ENCODE results near the gene SAP130. TPM values are rescaled to one million over a fixed set of nuclear protein-coding genes. Genes with fewer than 3 reads are reported as not detected.

SAP130 gene
- total and polyA plus RNA-seq, 8 donors = 19.1 to 27.7 (median 24.1) TPM

DNA sequence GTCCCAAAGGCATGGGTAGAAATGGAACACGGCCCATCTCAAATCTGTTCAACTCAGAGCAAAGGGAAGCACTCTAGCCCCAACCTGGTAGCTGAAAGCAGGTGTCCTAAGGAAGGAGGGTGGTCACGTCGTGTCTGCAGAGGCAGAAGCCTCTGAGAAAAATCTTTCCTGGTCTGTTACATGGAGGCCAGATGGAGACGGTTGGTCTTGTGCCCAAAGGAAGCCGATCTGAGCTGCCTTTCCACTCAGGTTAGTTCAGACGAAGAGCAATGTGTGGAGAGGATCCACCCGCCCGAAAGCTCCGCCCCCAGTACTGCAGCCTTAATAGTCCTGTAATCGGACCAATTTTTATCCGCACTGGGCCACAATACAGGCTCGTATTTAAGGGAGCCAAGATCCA lies 87.2 kb downstream of the SAP130 start:
- no peak for ATAC-seq
- no peak overlapping the region for H3K4me3 ChIP-seq
- H3K4me1 ChIP-seq = no peaks in the 10 kb centered on the region
- peaks cover 0 to 54% of the 10 kb centered on the region in 2 donors for H3K36me3 ChIP-seq
- no peak for DNase-seq
- no peaks in the 10 kb centered on the region for H3K9me3 ChIP-seq
- intact Hi-C loops (cut with DNase I) = no loop called here
- no peak overlapping the region for H3K27ac ChIP-seq
- TF ChIP-seq, protein P1, sequence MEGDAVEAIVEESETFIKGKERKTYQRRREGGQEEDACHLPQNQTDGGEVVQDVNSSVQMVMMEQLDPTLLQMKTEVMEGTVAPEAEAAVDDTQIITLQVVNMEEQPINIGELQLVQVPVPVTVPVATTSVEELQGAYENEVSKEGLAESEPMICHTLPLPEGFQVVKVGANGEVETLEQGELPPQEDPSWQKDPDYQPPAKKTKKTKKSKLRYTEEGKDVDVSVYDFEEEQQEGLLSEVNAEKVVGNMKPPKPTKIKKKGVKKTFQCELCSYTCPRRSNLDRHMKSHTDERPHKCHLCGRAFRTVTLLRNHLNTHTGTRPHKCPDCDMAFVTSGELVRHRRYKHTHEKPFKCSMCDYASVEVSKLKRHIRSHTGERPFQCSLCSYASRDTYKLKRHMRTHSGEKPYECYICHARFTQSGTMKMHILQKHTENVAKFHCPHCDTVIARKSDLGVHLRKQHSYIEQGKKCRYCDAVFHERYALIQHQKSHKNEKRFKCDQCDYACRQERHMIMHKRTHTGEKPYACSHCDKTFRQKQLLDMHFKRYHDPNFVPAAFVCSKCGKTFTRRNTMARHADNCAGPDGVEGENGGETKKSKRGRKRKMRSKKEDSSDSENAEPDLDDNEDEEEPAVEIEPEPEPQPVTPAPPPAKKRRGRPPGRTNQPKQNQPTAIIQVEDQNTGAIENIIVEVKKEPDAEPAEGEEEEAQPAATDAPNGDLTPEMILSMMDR (IDR thresholded peaks at IDR 0.05) = no peak
- H3K27me3 ChIP-seq = no peaks in the 10 kb centered on the region

DNA sequence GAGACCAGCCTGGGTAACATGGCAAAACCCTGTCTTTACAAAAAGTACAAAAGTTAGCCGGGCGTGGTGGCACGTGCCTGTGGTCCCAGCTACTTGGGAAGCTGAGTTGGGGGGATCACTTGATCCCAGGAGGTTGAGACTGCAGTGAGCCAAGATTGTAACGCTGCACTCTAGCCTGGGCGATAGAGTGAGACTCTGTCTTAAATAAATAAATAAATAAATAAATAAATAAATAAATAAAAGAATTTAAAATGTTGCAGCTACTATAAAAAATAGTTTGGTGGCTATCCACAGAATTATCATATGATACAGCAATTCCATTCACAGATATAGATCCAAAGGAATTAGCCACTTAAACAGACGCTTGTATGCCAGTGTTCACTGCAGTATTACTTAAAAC lies 92.5 kb downstream of the SAP130 start:
- Histone ChIP-seq H3K36me3 (peaks cover 0 to 1% of the 10 kb centered on the region in 2 donors), H3K4me3 (no peak overlapping the region), H3K4me1 (no peaks in the 10 kb centered on the region), H3K9me3 (no peaks in the 10 kb centered on the region), H3K27ac (no peak overlapping the region), H3K27me3 (no peaks in the 10 kb centered on the region)
- TF ChIP-seq, protein P1 (IDR thresholded peaks at IDR 0.05) = no peak
- intact Hi-C loops (cut with DNase I) = no loop called here
- DNase-seq (no peak), ATAC-seq (no peak)

DNA sequence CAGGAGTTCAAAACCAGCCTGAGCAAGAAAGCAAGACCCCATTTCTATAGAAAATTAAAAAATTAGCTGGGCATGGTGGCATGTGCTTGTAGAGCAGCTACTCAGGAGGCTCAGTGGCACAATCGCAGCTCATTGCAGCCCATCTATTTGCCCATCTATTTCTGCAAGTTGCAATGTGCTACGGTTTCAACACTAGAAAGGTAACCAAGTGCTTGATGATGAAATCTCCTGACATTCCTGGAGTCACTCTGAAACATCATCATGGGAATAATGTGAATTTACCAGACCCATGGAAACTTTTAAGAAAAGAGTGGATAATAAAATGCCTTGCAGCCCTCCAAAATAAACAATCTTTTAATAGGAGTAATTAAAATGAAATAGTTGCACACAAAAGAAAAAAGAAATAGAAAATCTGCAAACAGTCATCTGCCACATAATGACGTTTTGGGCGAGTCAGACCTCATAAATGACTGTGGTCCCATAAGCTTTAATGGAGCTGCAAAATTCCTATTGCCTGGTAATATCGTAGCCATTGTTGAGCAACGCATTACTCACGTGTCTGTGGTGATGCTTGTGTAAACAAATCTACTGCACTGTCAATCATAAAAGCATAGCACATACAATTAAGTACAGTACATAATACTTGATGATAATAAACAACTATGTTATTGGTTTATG lies 95.5 kb downstream of the SAP130 start:
- H3K4me3 ChIP-seq = no peak overlapping the region
- TF ChIP-seq, protein P1 (IDR thresholded peaks at IDR 0.05) = no peak

DNA sequence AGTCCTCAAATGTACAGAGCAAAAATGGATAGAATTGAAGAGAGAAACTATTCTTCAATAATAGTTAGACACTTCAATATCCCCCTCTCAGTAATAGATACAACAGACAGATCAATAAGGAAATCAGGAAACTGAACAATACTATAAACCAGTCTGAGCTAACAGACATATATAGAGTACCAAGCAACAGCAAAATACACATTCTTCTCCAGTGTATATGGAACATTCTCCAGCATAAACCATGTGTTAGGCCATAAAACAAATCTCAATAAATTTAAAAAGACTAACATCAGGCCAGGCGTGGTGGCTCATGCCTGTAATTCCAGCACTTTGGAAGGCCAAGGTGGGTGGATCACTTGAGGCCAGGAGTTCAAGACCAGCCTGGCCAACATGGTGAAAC lies 98.4 kb downstream of the SAP130 start:
- Histone ChIP-seq H3K9me3 (no peaks in the 10 kb centered on the region), H3K27ac (no peak overlapping the region), H3K27me3 (no peaks in the 10 kb centered on the region), H3K4me1 (no peaks in the 10 kb centered on the region), H3K4me3 (no peak overlapping the region), H3K36me3 (no peaks in the 10 kb centered on the region)
- TF ChIP-seq, protein P1 (IDR thresholded peaks at IDR 0.05) = no peak
- intact Hi-C loops (cut with DNase I) = no loop called here
- DNase-seq (no peak), ATAC-seq (no peak)

More for the DNA sequence above, 95.5 kb downstream of the SAP130 start:
- intact Hi-C loops (cut with DNase I) = no loop called here
- no peak overlapping the region for H3K27ac ChIP-seq
- ATAC-seq (no peak), DNase-seq (peak in 2 of 4 donors; percentile 24 to 38)
- no peaks in the 10 kb centered on the region for H3K36me3 ChIP-seq
- H3K27me3 ChIP-seq = no peaks in the 10 kb centered on the region
- no peaks in the 10 kb centered on the region for H3K9me3 ChIP-seq
- H3K4me1 ChIP-seq = no peaks in the 10 kb centered on the region

DNA sequence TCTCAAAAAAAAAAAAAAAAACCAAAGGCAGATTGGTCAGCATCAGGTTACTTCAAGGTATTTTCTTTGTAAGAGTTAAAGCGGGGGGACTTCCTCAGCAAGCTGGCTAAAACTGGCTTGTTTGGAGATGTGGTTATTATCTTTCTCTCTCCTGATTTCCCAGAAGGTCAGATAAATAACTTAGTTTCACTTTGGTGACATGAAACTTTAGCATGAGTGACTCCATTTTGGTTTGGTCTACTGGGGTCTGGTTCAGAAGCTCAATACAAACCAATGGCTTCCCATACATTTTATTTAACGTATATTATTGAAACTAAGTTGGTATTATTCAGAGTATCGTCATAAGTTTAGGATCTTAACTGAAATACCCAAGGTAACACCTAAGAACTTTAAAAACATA lies 100.5 kb downstream of the SAP130 start:
- no peaks in the 10 kb centered on the region for H3K36me3 ChIP-seq
- TF ChIP-seq, protein P1 (IDR thresholded peaks at IDR 0.05) = no peak
- no peaks in the 10 kb centered on the region for H3K4me1 ChIP-seq
- H3K4me3 ChIP-seq = no peak overlapping the region
- intact Hi-C loops (cut with DNase I) = no loop called here
- no peaks in the 10 kb centered on the region for H3K9me3 ChIP-seq
- ATAC-seq (no peak), DNase-seq (no peak)
- H3K27ac ChIP-seq = no peak overlapping the region
- no peaks in the 10 kb centered on the region for H3K27me3 ChIP-seq

Data from left lung (tissue), 10 donors.